ENCODE results near the gene DNASE1L1.

The DNASE1L1 gene

DNA sequence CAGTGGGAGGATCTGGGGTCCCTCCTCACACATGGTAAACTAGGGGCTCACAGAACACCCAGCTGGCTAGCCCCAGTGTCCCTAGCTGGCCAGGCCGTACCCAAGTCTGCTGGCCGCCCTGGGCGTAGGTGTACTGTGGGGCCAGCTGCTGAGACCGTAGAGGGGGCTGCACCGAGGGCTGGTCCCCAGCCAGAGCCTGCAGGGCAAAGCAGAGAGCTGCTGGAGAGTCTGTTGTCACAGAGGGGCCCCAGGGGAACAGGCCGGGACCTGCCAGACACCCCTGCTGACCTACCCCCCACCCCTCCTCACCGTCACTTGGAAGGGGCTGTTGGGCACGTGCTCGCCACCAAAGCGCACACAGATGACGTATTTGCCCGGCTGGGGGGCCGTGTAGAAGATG, 54.5 kb downstream of the DNASE1L1 start:
- Histone ChIP-seq H3K27ac (ENCODE audit: low read length) (no peak overlapping the region), H3K4me3 (ENCODE audit: low read length) (no peak overlapping the region), H3K9me3 (replicated peaks; ENCODE audit: insufficient read depth, low read length) (no peaks in the 10 kb centered on the region), H2AFZ (ENCODE audit: low read length) (no peak overlapping the region), H3K4me2 (ENCODE audit: low read depth, low read length) (no peak overlapping the region), H3F3A (ENCODE audit: insufficient read depth, low read length) (no peaks in the 10 kb centered on the region), H3K9ac (ENCODE audit: low read length) (no peak overlapping the region), H3K79me2 (ENCODE audit: low read length) (no peaks in the 10 kb centered on the region), H3K4me1 (ENCODE audit: low read length) (no peaks in the 10 kb centered on the region), H4K20me1 (ENCODE audit: insufficient read depth, low read length) (no peaks in the 10 kb centered on the region), H3K27me3 (replicated peaks; ENCODE audit: insufficient read depth, low read length) (no peaks in the 10 kb centered on the region), H3K36me3 (replicated peaks; ENCODE audit: insufficient read depth, low read length) (no peaks in the 10 kb centered on the region), H3K9me2 (replicated peaks; ENCODE audit: insufficient read depth, low read length) (no peaks in the 10 kb centered on the region)
- TF ChIP-seq EZH2phosphoT487 (IDR thresholded peaks at IDR 0.05; ENCODE audit: low read length), result no peak
- DNase-seq, result no peak

DNA sequence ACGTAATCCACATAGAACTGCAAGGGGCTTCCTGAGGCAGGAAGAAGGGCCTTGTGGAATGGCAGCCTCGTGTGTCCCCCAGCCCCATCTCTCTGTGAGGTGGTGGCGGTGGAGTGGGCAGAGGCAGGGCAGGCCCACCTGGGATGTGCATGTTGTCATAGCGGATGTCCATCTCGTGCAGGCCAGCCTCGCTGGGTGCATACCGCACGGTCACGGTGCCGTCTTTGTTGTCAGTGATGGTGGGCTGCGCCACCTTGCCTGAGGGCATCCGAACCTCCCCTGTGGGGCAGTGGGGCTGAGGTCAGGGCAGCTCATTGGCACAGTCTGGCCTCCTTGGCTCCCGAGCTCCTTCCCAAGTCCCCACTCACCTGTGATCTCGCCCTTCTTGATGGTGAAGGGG, 55.0 kb downstream of the DNASE1L1 start:
- Histone ChIP-seq H3K4me2 (ENCODE audit: low read depth, low read length) (no peak overlapping the region), H3F3A (ENCODE audit: insufficient read depth, low read length) (no peaks in the 10 kb centered on the region)

DNA sequence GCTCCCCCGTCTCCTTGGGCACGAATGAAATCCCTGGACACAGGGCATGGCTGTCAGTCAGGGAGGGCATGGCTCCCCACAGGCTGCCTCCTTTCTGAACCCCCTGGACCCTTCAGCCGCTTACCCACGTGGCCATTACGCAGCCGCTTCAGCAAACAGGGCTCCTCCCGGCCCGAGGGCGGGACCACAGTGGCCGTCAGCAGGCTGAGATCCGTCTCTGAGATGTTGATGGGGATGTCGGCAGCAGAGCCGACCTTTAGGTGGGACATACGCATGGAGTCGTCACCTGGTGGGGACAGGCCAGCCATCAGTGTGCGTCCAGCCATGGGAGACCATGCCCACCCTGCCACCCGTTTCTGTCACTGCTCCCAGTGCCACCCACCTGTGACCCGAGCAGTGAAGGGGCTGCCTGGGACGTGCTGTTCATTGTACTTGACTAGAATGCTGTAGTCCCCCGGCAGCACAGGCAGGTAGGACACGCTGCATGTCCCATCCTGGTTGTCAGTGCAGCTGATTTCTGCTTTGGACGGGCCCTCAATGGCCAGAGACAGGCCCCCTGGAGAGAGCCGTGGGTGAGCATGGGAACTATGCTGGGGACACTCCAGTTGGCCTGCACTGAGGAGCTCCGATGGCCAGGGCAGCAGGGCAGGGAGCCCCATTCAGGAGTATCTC, 55.7 kb downstream of the DNASE1L1 start:
- H3K27ac ChIP-seq (ENCODE audit: low read length), result no peak overlapping the region
- TF ChIP-seq EZH2 (optimal IDR thresholded peaks at IDR 0.05; ENCODE audit: low read depth, low read length) (no peak), EZH2phosphoT487 (IDR thresholded peaks at IDR 0.05; ENCODE audit: low read length) (no peak), CTCF (IDR thresholded peaks at IDR 0.05; ENCODE audit: low read length) (no peak)
- no peak overlapping the region for H3K4me2 ChIP-seq (ENCODE audit: low read depth, low read length)
- H4K20me1 ChIP-seq (ENCODE audit: insufficient read depth, low read length), result no peaks in the 10 kb centered on the region
- no peaks in the 10 kb centered on the region for H3K79me2 ChIP-seq (ENCODE audit: low read length)
- no peaks in the 10 kb centered on the region for H3K9me3 ChIP-seq (replicated peaks; ENCODE audit: insufficient read depth, low read length)
- H3K9me2 ChIP-seq (replicated peaks; ENCODE audit: insufficient read depth, low read length), result no peaks in the 10 kb centered on the region
- no peaks in the 10 kb centered on the region for H3F3A ChIP-seq (ENCODE audit: insufficient read depth, low read length)
- no peaks in the 10 kb centered on the region for H3K4me1 ChIP-seq (ENCODE audit: low read length)
- no peaks in the 10 kb centered on the region for H3K27me3 ChIP-seq (replicated peaks; ENCODE audit: insufficient read depth, low read length)
- H3K9ac ChIP-seq (ENCODE audit: low read length), result no peak overlapping the region
- H3K4me3 ChIP-seq (ENCODE audit: low read length), result no peak overlapping the region
- H2AFZ ChIP-seq (ENCODE audit: low read length), result no peak overlapping the region
- DNase-seq, result no peak
- H3K36me3 ChIP-seq (replicated peaks; ENCODE audit: insufficient read depth, low read length), result no peaks in the 10 kb centered on the region

More for the DNA sequence above, 55.0 kb downstream of the DNASE1L1 start:
- no peaks in the 10 kb centered on the region for H3K9me2 ChIP-seq (replicated peaks; ENCODE audit: insufficient read depth, low read length)
- no peaks in the 10 kb centered on the region for H3K9me3 ChIP-seq (replicated peaks; ENCODE audit: insufficient read depth, low read length)
- H3K27ac ChIP-seq (ENCODE audit: low read length), result no peak overlapping the region
- H3K79me2 ChIP-seq (ENCODE audit: low read length), result no peaks in the 10 kb centered on the region
- no peak overlapping the region for H3K4me3 ChIP-seq (ENCODE audit: low read length)
- no peaks in the 10 kb centered on the region for H3K27me3 ChIP-seq (replicated peaks; ENCODE audit: insufficient read depth, low read length)
- DNase-seq, result no peak
- TF ChIP-seq EZH2 (optimal IDR thresholded peaks at IDR 0.05; ENCODE audit: low read depth, low read length), result no peak
- no peak overlapping the region for H2AFZ ChIP-seq (ENCODE audit: low read length)
- H4K20me1 ChIP-seq (ENCODE audit: insufficient read depth, low read length), result no peaks in the 10 kb centered on the region
- H3K36me3 ChIP-seq (replicated peaks; ENCODE audit: insufficient read depth, low read length), result no peaks in the 10 kb centered on the region
- H3K9ac ChIP-seq (ENCODE audit: low read length), result no peak overlapping the region
- H3K4me1 ChIP-seq (ENCODE audit: low read length), result no peaks in the 10 kb centered on the region

- Histone ChIP-seq H3K36me3 (replicated peaks; ENCODE audit: insufficient read depth, low read length) (no peaks in the 10 kb centered on the region), H3K9me3 (replicated peaks; ENCODE audit: insufficient read depth, low read length) (no peaks in the 10 kb centered on the region), H4K20me1 (ENCODE audit: insufficient read depth, low read length) (no peaks in the 10 kb centered on the region), H3K4me1 (ENCODE audit: low read length) (no peaks in the 10 kb centered on the region), H2AFZ (ENCODE audit: low read length) (no peak overlapping the region), H3K27me3 (replicated peaks; ENCODE audit: insufficient read depth, low read length) (no peaks in the 10 kb centered on the region), H3K4me3 (ENCODE audit: low read length) (no peak overlapping the region), H3K9ac (ENCODE audit: low read length) (no peak overlapping the region), H3K79me2 (ENCODE audit: low read length) (no peaks in the 10 kb centered on the region), H3K9me2 (replicated peaks; ENCODE audit: insufficient read depth, low read length) (no peaks in the 10 kb centered on the region), H3K4me2 (ENCODE audit: low read depth, low read length) (no peak overlapping the region), H3F3A (ENCODE audit: insufficient read depth, low read length) (no peaks in the 10 kb centered on the region), H3K27ac (ENCODE audit: low read length) (no peak overlapping the region)
- DNase-seq, result no peak
- TF ChIP-seq EZH2phosphoT487 (IDR thresholded peaks at IDR 0.05; ENCODE audit: low read length), result no peak
- TF ChIP-seq EZH2 (optimal IDR thresholded peaks at IDR 0.05; ENCODE audit: low read depth, low read length), result no peak
- TF ChIP-seq CTCF (IDR thresholded peaks at IDR 0.05; ENCODE audit: low read length), result no peak
Measured at GRCh38 chrX:154352466-154352865, 56.6 kb downstream of the DNASE1L1 start.

Data from MM.1S (cell line).